Gastrocnemius medialis (tissue), 4 donors: ENCODE results near the gene COL27A1.

Experiments used
- POLR2A ChIP-seq, 2 donors: fragments of 450-650 bp; IDR thresholded peaks; one replicate each; pipeline ENCODE4 v1.6.1; 2017; ENCODE audit warnings: antibody characterized with exemption in 2 of 2, mild to moderate bottlenecking in 2 of 2, moderate library complexity in 2 of 2
- TF ChIP-seq, protein P1 (sequence below), 5 experiments: fragments of 450-650 bp in 3 of 5; fragments of 200-600 bp in 2 of 5; sonication (generic) in 2 of 5; IDR thresholded peaks in 4 of 5; conservative IDR thresholded peaks in 1 of 5; 1 replicate in 4 of 5; 2 replicates in 1 of 5; pipeline ENCODE4 v1.5.1; 2016 to 2019; ENCODE audit warnings: antibody characterized with exemption in 5 of 5, mild to moderate bottlenecking in 3 of 5, moderate library complexity in 3 of 5

GRCh38 chr9:114150608-114151007 lies 4.7 kb upstream of the COL27A1 start:
- TF ChIP-seq, protein P1, sequence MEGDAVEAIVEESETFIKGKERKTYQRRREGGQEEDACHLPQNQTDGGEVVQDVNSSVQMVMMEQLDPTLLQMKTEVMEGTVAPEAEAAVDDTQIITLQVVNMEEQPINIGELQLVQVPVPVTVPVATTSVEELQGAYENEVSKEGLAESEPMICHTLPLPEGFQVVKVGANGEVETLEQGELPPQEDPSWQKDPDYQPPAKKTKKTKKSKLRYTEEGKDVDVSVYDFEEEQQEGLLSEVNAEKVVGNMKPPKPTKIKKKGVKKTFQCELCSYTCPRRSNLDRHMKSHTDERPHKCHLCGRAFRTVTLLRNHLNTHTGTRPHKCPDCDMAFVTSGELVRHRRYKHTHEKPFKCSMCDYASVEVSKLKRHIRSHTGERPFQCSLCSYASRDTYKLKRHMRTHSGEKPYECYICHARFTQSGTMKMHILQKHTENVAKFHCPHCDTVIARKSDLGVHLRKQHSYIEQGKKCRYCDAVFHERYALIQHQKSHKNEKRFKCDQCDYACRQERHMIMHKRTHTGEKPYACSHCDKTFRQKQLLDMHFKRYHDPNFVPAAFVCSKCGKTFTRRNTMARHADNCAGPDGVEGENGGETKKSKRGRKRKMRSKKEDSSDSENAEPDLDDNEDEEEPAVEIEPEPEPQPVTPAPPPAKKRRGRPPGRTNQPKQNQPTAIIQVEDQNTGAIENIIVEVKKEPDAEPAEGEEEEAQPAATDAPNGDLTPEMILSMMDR (IDR thresholded peaks at IDR 0.05 in 4 of 5, conservative IDR thresholded peaks at IDR 0.05 in 1 of 5) = no peak
- no peak for TF ChIP-seq POLR2A (IDR thresholded peaks at IDR 0.05)
